Fibroblast of gingiva (primary cell): ENCODE measurements around the gene MYO5B.
"Not testable (repeated sequence)": the region's sequence is repeated elsewhere in the genome, so short reads cannot be mapped to it uniquely, and the experiment has no call there.

ENCODE experiments used
- DNase-seq: peaks from one replicate; pipeline ENCODE4 v3.0.0-alpha.2; 2011; ENCODE audit warnings: low read depth

The MYO5B gene

DNA sequence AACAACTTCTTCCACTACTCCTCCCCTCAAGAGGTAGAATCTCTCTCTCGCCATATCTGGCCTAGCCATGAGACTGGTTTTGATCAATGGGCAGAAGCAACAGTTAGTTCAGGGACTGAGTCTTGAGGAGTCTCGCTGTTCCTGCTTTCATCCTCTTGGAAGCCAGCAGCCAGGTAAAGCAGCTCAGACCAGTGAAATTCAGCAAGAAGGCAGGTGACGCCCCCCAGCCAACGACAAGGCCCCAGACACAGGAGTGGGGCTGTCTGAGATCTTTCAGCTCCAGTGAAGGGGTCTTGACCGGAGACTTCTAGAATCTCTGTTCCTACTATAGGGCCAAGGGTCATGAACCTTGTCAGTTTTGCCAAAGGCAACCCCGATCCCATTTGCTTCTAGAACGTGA lies 341.9 kb downstream of the MYO5B start:
- DNase-seq: no peak

DNA sequence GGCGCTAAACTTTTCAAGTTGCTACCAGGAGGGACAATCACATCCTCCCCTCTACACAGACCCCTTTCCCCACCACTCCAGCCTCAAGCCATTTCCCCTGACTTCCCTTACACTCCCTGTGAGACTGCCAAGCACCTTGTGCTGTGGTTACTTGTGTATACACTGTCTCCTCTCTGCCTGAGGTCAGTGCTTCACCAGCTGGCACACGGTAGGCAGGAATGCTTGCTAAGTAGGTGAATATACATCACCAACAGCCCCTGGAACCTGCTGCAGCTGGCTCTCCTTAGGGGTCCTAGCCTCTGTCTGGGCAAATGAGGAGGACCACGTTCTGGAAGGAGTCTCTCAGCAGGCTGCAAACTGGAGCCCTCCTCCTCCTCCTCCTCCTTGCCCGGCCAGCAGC lies 343.3 kb downstream of the MYO5B start:
- no peak for DNase-seq

DNA sequence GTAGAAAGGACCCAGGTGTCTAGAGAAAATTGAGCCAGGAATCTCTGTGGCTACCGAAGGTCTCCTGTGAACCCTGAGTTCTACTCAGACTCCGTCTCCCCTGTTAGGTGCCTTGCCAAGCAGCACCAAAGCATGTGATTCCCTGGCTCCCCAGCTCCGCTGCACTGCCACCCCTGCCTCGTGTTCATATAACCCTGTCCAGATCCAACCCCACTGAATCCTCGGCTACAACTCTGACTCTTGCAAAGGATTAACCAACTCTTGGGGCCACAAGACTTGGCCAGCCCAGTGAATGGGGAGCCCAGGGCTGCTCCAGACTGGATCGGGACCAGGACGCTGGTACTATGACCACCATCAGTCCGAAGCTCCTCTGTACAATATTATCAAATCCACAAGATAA lies 344.3 kb downstream of the MYO5B start:
- no peak for DNase-seq

DNA sequence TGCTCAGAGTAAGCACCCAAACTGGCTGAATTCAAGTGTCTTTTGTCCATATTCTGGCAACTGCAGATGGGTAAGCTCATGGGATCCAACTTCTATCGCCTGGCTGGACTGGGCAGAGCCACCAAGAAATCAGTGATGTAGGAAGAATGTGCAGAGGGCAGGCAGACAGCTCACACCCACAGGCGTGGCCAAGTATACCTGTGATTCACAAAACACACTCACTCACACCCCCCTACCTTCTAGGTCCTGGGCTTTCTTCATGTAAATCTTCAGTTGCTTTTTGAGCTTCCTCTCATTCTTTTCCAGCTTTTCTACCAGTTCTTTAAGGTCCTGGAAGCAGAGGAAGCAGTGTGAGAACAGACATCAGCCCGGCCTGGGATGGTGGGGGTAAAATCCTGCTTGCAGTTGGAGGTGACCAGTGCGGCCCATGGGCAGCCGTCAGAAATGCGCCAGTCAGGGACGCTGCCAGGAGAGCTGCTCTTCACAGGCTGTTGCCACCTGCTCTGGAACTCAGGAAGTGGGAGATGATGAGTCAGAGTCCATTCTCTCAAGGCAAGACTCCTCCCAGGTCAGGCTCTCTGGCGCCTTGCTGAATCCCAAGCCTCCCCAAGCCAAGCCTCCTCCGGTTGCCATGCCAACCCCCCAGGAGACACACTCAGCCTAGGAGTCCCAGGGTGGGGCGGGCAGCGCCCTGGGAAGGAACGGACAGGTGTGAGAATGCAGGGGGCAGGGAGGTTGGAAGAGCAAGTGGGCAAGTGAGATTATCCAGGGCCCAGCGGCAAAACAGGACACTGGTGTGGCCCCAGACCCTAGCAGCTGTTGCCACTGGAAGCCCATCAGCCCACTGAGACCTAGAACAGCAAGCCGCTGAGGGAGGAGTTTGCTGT lies 345.4 kb downstream of the MYO5B start:
- DNase-seq: peak; percentile 23

DNA sequence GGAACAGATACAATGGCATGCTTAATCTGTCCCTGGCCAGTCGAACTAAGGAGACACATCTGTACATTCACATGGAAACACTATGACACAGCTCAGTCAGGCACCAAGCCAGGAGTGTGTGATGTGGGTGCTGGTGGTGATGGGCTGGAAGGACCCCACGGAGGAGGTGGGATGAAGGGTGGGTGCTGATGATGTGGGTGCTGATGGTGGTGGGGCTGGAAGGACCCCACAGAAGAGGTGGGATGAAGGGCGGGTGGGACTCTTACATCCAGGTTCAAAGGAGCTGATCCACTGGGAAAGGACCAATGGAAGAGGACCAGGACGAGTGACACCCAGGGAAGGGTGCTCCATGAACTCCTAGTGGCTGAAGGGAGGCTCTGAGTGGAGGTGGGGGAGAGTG lies 346.8 kb downstream of the MYO5B start:
- no peak for DNase-seq

DNA sequence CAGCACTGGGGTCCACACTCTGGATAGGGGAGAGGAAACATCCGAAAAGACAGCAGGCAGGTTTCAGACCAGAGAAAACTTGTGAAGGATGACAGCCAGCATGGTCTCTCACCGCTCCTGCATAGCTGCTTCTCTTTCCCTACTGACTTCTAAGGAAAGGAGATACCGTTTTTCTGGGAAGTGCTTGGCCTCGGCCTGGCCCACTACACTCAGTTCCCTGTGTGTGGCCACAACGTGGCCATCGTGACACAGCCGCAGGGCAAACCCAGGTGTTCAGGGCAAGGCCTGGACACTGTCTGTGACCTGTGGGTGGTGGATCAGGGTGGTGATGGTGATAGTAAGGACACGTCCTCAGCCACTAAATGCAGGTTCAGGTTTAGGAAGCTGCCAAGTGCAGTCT lies 347.4 kb downstream of the MYO5B start:
- no peak for DNase-seq

DNA sequence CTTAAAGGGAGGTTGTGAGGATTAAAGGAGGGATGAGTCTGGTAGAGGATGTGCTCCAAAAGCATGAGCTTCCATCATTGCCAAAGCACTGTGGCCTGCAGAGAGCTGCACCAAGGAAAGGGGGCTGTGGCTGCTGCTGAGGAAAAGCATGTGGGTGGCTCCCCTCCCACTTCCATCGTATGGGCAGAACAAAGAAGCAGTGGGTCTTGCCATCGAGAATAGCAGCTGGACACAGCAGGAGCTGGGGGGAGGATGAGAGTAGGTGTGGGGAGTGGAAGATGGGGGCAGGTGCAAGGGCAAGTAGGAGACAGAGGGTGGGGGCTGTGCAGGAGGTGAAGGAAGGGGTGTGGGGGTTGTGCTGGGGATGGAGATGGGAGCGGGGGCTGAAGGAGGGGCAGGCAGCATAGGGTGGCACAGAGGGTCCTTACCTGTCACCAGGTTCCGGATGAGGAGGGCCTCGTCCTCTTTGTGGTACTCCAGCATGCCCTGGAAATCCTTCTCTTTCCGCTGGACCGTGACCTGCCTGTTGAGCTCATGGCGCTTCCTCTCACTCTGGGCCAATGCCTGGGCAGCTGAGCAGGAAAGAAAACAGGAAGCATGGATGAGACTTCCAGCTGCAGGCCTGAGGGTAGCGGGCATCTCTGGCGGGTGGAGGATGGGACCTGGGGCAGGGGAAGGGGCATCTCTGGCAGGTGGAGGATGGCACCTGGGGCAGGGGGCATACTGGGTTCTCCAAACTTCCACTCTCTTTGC lies 348.1 kb downstream of the MYO5B start:
- no peak for DNase-seq

DNA sequence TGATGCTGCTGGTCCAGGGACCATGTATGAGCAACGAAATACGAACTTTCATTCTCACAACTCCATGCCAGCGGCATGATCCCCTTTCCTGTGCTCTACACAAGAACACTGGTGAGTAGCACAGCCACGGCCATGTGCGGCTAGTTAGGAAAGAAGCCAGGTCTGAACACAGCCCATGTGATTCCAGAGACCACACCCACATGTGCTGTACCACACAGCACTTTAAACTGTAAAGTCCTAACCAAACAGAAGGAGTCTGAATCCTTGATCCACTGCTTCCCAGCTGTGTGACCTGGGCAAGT lies 348.6 kb downstream of the MYO5B start:
- DNase-seq: peak; percentile 30

DNA sequence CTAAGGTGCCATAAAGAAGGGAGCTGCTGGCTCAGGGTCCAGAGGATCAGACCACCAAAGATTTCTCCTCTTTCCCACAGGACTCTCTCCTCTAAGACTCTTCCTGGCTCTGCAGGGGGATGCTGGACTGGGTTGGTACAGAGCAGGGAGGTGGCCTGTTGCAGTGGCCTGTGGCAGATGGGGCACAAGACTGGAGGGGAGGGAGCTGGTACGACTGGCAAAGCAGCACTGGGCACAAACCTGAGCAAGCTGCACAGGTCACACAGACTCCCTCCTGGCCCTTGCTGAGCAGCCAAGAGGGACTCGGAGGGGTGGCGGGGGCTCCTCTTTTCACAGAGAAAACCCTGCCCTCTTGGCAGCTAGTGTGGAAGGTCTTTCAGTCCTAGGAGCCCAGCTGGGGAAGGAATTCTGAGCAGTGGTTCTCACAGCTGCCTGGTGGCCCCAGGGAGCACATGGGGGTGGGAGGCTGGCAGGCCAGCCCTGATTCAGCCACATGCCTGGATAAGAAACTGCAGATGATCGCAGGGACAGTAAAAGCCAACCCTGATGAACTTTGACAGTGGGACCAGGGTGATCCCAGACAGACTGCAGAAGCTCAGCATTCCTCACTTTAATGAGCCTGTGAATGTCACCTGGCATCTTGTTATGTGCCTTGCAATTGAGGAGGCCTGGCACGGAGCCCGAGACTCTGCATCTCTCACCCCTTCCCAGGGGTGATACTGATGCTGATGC lies 349.2 kb downstream of the MYO5B start:
- no peak for DNase-seq

DNA sequence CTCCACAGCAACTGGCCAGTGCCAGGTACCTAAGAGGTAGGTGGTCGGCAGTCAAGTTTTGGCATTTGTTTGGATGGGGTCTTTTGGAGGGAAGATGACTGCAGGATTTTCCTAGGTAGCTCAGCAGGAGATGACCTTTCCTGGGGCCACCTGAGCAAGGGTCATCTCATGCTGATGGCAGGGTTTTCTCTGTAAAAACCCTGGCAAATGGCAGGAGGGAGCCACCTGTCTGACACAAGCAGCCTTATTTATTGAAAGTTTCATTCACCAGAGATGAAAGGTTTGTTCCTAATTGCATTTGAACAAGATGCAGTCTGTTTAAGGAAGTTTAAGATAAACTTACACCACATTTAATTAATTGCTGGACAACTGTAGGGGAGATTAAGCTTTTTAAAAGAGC lies 350.0 kb downstream of the MYO5B start:
- no peak for DNase-seq

DNA sequence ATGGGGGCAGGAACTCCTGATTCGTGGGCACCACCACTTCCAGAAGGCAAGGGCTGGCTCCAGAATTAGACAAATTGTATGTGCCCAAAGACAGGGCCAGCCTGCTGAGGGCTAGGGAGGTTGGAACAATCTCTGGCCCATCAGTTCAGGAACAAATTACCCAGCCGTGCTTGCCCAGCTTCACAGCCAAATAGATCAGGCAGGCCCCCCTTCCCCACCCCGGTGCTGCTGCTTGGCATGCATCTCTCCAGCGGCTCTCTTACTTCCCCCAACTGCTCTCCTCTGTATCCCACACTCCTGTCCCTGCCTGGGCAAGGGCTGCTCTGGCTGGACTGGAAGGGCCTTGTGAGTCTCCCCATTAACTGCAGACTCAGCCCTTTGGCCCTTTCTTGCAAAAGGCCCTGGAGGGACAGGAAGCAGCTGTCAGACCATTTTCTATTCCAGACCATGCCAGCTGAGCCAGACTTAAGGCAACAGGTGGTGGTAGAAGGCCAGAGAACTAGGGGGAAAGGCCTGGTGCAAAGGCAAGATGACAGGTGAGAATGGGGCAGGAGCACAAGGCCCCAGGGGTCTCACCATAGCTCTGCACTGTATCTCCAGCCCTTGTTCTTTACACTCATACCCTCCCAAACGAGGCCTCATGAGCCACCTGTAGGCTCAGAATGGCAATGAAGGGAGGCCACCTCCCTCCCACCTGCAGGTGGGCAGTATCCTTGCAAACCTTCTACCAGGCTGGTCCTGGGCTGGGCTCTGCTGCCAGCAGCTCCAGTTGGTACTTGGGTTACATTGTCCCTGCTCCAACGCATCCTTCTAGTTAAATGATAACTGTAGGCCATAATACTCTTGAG lies 350.9 kb downstream of the MYO5B start:
- DNase-seq: no peak

DNA sequence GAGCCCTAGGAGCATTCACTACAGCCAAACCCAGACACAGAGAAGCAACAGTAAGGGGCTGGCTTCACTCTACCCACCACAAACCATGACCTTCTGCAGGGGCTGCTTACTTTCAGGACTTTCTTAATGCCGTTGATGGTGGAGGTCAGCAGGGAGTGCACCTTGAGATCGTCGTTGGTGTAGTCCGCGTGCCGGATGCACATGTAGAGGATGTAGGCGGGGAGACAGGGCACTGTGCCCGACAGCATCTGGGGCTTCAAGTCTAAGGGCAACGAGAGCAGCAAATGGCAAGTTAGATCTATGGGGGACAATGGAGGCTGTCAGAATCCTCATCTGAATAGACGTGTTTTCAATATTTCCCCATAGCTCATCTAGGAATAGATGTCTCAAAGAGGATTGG lies 351.8 kb downstream of the MYO5B start:
- DNase-seq: no peak

DNA sequence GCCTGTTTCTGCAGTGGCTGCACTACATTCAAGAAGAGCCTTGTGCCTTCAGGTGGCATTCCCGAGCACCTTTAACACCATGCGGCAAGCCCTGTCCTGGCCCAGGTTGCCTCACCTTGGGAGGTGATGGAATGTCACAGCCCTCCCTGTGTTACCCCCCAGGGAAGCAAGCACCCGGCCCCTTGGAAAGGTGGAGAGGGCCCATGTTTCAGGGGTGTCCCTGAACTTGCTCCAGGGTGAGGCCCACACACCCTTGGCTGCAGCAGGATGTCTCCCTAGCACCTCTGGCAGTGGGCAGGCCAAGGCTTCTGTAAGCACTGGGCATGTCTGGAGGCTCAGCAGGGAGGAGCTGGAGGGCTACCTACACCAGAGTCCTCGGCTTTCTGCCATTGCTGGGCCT lies 352.3 kb downstream of the MYO5B start:
- no peak for DNase-seq

DNA sequence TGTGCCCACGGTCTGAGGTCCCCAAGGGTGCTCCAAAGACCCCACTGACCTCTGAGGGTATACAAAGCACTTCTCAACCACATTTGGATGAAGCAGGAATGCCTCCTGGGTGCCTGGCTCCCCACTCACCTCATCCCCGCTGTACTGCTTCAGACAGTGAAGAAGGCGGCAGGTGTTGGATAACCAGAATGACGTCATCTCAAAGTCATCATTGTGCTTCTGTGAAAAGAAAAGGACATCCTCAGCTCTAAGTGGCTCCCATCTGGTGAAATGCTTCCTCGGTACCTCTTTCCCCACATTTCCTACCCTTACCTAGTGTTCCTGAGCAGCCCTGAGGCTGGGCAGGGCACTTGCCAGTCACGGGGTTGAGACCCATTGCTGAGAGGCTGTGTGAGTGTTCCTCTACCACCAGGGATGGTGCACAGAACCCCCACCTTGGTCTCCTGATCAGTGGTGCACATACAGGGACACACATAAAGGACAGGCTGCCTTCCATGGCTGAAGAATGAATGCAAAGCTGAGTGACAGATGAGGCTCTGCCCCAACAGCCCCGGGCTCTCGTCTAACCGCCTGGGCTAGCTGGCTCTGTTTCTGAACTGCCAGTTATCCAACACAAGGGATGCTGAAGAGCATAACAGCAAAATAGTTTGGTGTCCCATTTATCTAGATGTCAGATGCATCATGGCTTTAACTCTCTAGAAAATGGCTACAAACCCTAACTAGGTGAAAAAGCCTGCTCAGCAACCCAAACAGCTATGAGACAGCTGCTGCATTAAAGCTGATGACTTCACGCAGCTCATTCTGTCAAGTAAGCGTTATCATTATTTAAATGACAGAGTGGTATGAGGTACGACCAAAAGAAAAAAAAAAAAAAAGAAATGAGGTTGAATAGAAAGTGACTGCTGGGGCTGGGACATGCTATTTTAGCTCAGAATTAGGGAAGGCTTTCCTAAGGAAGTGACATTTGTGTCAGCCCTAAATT lies 353.4 kb downstream of the MYO5B start:
- DNase-seq: no peak

DNA sequence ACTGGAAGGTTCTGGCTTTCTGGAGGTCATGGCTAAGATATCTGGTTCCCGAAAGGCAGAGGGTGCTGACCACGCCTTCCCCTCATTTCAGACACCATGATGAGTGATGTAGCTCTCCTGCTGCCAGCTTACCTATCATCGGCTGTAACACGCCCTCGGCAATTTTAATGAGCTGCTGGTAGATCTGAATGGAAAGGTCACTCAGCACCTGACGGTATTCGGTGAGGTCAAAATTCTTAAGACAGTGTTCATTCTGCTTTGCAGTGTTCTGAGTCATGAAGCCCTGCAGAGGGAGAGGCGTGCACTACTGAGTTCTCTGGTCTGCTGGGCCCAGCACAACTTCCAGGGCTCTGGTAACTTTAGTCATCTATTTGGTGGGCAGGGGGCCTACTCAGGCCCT lies 355.9 kb downstream of the MYO5B start:
- no peak for DNase-seq

DNA sequence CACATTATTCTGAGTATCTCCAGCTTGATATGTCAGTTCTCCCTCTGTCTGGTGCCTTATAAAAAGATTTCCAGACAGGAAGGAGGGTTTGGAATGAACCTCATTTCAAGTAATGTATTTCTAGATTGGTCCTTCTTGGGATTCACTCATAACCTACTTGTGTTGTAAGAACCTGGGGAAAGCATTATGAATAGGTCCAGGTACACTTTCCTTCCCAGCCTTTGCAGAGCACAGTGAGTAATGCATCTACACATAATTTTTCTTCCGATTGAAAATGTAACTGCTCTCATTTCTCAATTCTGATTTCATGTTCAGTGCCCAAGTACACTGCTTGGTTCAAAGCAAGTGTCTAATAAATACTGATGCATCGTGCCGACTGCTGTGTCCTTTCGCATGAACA lies 356.6 kb downstream of the MYO5B start:
- DNase-seq: no peak

DNA sequence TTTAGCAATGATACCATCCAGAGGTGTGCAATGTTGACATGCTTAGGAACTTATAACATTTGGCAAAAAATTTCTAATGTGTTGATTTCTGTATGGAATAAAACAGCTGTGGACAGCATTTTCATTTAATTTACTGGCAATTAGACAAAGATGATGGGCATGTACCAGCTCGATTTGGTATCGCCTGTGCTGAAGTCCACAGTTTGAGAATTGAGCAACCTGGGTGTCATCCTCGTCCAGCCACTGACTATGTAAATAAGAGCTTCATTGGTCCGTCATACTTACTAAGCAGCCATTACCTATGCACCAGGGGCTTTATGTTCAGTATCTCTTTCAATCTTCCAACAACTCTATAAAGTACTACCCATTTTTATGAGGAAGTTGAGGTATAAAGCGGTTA lies 357.1 kb downstream of the MYO5B start:
- no peak for DNase-seq

DNA sequence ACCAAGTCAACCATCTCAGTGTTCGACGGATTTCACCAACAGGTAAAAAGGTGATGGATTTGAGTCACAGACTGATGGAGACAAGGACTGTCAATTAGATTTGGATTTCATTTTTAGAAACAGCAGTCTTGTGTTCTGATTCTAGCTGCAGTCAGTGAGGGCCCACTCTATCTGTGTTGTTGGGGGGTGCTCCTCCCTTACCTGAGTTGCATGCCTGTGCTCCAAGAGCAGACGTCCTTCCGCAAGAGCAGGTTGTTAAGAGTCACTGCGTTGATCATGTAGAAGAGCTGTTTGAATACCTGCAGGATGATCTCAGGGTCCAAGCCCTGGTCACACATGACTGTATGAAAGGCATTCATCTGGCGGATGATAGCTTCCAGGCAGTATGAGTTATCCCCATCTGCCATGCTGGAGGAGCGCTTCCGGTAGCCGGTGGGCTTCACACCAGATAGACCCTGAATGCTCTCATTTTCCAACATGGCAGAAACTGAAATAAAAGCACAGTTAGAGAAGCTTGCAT lies 357.6 kb downstream of the MYO5B start:
- not testable (repeated sequence) for DNase-seq

DNA sequence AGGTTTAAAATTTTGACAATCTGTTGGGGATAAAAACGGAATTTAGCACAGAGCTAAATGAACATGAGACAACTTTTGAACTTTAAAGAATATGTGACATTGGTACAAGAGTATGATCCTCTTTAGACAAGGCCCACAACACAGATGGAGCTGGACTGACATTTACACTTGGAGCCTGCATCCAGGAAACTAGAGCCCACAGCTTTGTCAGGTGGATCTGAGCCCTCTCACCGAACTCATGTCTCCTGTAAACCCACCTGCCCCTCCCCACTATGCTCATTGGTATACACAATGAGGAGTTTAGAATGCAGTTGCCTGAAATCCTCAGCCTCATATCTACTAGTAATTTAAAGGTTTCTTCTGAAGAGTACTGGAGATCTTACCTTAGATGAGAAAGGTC lies 359.5 kb downstream of the MYO5B start:
- no peak for DNase-seq

DNA sequence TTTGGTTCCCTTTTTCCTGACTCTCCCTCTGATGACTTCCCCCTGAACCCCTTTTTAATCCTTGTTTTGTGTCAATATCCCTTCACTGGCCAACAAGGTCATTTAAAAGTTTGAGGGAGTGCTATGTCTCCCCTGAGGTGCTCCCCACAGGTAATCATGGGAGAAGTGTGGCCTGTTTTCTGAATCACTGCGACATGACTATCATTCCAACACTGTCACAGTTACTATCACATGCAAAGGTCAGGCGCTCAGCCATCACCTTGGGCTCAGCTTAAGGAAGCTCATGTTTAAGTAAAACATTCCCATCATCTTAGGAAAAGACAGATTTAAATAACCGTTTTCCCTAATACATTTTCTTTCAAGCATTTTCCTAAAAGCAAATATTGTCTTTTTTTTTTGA lies 360.7 kb downstream of the MYO5B start:
- DNase-seq: no peak

DNA sequence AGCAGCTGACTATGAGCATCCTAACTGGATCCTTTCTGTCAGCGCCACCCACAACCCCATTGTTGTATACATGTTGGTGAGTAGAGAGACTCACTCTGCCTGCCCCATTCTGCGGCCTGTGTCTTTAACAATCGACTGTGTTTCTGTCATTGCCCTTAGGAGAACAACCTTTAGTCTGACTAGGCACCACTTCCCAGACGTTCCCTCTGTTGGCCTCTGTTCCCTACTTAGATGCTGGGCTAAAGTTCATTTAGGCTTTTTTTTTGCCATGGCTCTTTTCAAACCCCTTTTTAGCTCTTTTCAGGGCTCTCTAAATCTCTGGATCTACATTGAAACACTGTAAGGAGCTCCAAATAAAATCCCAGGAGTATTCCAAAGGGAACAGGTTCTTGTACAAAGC lies 361.1 kb downstream of the MYO5B start:
- DNase-seq: no peak
